ENCODE measurements around the gene AVL9. TPM values are rescaled to one million over a fixed set of nuclear protein-coding genes. Genes with fewer than 3 reads are reported as not detected.
"Not testable (repeated sequence)": the region's sequence is repeated elsewhere in the genome, so short reads cannot be mapped to it uniquely, and the experiment has no call there.

The AVL9 gene
- total RNA-seq, 2 experiments from 2014 or later: 29.6 to 38.0 TPM

DNA sequence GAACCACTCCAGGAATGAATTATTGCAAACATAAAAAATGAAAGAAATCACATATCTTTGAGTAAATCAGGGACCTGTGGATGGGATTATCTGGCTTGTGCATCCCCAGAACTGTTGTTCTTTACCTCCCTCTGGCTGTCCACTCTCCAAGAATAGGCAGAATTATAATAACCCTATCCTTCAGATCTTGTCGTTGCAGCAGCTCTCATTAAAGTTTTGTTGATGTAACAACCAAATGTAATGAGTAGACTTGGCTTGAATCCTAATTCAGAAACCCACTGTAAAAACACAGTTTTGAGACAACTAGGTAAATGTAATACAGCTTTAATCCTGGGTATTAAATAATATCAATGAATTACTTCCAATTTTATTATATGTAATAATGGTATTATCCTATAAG is 21.3 kb upstream of the AVL9 start:
- CTCF ChIA-PET: no interaction called here
- Mint-ChIP-seq H3K27me3 (ENCODE audit: low read depth) (peaks cover 1% of the 10 kb centered on the region), H3K27ac (no peak overlapping the region), H3K36me3 (ENCODE audit: low read depth) (no peaks in the 10 kb centered on the region), H3K4me3 (no peak overlapping the region), H3K9me3 (no peaks in the 10 kb centered on the region), H3K4me1 (ENCODE audit: low read depth) (no peaks in the 10 kb centered on the region)
- intact Hi-C loops (cut with micrococcal nuclease): no loop called here
- no peak for DNase-seq

DNA sequence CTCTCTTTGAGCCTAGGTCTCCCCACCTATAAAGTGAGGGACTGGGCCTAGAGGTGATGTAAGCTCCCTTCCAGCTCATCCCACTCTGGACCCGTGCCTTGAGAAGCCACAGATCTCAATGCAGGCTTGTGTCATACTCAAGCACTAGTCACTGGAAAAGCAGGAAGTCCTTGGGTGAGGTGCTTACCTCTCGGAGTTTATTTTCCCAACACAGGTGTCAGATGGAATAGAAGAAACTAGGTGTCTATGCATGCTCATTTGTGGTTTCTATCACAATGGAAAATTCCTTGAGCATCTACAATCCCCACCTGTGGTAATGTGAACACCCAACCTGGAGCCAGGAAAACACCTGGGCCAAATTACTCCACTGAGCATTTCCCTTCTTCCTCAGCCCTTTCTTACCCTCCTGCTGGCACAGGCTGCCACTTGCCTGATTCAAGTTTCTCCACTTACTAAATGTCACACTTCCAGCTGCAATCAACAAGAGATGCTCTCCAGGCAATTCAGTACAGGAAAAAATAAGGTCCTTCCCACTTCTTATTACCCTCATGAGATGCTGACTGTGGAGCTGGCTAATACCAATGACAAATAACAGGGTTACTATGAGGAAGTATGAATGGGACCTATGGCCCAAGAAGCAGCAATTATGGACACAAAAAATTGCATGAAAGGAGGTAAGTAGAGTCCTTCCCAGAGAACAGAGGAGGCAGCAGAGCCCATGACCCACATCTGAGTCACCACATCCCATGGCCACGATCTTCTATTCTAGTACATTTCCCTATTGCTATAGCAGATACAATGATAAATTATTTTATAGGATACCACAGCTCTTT is 18.3 kb upstream of the AVL9 start:
- CTCF ChIA-PET: interaction anchor here (0.6 to 1.1 kb wide), 2 partner anchors 266 to 289 kb away, joined by 3 to 7 read pairs; no protein-coding TSS in a partner anchor
- DNase-seq: no peak
- no peaks in the 10 kb centered on the region for H3K9me3 Mint-ChIP-seq
- no peak overlapping the region for H3K4me3 Mint-ChIP-seq
- H3K36me3 Mint-ChIP-seq (ENCODE audit: low read depth): no peaks in the 10 kb centered on the region
- peaks cover 6% of the 10 kb centered on the region for H3K4me1 Mint-ChIP-seq (ENCODE audit: low read depth)
- H3K27ac Mint-ChIP-seq: no peak overlapping the region
- H3K27me3 Mint-ChIP-seq (ENCODE audit: low read depth): peaks cover under 1% of the 10 kb centered on the region
- intact Hi-C loops (cut with micrococcal nuclease): no loop called here

- H3K4me1 Mint-ChIP-seq (ENCODE audit: low read depth): peaks cover 6% of the 10 kb centered on the region
- H3K27ac Mint-ChIP-seq: no peak overlapping the region
- intact Hi-C loops (cut with micrococcal nuclease): no loop called here
- no peaks in the 10 kb centered on the region for H3K27me3 Mint-ChIP-seq (ENCODE audit: low read depth)
- no peak overlapping the region for H3K4me3 Mint-ChIP-seq
- DNase-seq: no peak
- H3K9me3 Mint-ChIP-seq: no peaks in the 10 kb centered on the region
- H3K36me3 Mint-ChIP-seq (ENCODE audit: low read depth): no peaks in the 10 kb centered on the region
- CTCF ChIA-PET: interaction anchor here (0.6 to 1.1 kb wide), 2 partner anchors 267 to 289 kb away, joined by 3 to 7 read pairs; no protein-coding TSS in a partner anchor
Measured at GRCh38 chr7:32477649-32477980, 17.7 kb upstream of the AVL9 start.

DNA sequence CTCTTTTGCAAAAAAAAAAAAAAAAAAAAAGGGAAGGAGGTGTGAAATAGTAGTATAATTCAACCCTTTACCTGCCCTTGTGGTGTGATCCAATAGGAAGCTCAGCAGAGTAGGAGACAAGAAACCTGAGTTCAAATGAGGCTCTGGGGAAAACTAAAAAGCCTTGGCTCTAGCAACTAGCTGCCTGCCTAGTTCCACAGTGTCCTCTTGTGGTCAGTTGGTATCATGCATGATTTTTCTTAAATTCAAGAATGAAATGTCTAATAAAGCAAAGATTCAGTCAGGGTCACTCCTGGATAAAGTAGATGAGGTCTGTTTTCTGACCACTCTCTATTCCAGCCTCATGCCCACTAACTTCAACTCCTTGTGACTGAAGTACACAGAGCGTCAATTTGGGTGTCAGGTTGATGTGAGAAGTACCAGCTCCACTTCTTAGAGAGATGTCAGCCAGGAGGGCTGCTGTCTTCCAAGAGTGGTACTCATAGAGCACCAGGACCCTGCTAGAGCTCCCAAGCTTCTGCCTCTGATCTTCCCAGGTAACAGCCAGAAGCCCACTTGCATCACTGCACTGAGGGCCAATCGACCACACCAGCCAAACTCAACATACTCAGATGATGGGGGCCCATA is 15.6 kb upstream of the AVL9 start:
- peaks cover 6% of the 10 kb centered on the region for H3K4me1 Mint-ChIP-seq (ENCODE audit: low read depth)
- no peak overlapping the region for H3K27ac Mint-ChIP-seq
- DNase-seq: peak; percentile 58
- H3K9me3 Mint-ChIP-seq: no peaks in the 10 kb centered on the region
- CTCF ChIA-PET: interaction anchor here (0.6 to 2.0 kb wide), 9 partner anchors 10 to 1653 kb away, joined by 3 to 19 read pairs (median 3); partner anchors contain the start of gene LSM5
- intact Hi-C loops (cut with micrococcal nuclease): loop anchor here (1.0 to 2.0 kb wide), 3 partner anchors 133 to 735 kb away; no protein-coding TSS in a partner anchor
- H3K4me3 Mint-ChIP-seq: no peak overlapping the region
- H3K36me3 Mint-ChIP-seq (ENCODE audit: low read depth): no peaks in the 10 kb centered on the region
- H3K27me3 Mint-ChIP-seq (ENCODE audit: low read depth): no peaks in the 10 kb centered on the region

GRCh38 chr7:32481176-32481575 is 14.1 kb upstream of the AVL9 start:
- CTCF ChIA-PET: no interaction called here
- Mint-ChIP-seq H3K4me1 (ENCODE audit: low read depth) (peaks cover 6% of the 10 kb centered on the region), H3K27me3 (ENCODE audit: low read depth) (no peaks in the 10 kb centered on the region), H3K9me3 (no peaks in the 10 kb centered on the region), H3K36me3 (ENCODE audit: low read depth) (peaks cover 6% of the 10 kb centered on the region), H3K27ac (no peak overlapping the region), H3K4me3 (no peak overlapping the region)
- no peak for DNase-seq
- intact Hi-C loops (cut with micrococcal nuclease): no loop called here

GRCh38 chr7:32481921-32482320 is 13.4 kb upstream of the AVL9 start:
- intact Hi-C loops (cut with micrococcal nuclease): no loop called here
- Mint-ChIP-seq H3K27me3 (ENCODE audit: low read depth) (no peaks in the 10 kb centered on the region), H3K4me3 (no peak overlapping the region), H3K9me3 (no peaks in the 10 kb centered on the region), H3K4me1 (ENCODE audit: low read depth) (peaks cover 6% of the 10 kb centered on the region), H3K27ac (no peak overlapping the region), H3K36me3 (ENCODE audit: low read depth) (peaks cover 10% of the 10 kb centered on the region)
- no peak for DNase-seq
- CTCF ChIA-PET: no interaction called here

DNA sequence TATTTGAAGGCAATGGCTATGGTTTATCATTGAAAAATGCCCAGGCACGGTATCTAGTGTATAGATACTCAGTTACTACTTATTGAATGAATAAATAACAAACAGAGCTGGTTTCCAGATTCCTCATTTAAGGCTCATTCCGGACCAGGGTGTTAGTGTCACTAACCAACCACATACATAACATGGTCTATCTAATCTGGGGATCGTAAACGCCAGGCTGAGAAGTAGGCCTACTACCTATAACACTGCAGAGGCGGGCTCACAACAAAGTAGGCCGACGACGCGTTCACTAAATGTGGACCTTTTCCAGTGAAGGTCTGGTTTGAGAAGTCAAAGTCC is 5.5 kb upstream of the AVL9 start:
- H3K36me3 Mint-ChIP-seq (ENCODE audit: low read depth): peaks cover 17% of the 10 kb centered on the region
- peak overlapping the region; percentile 95 for H3K27ac Mint-ChIP-seq
- intact Hi-C loops (cut with micrococcal nuclease): loop anchor here (1.0 to 10.0 kb wide), 13 partner anchors 71 to 1985 kb away; partner anchors contain the start of genes BBS9, GARS1 and GGCT
- H3K9me3 Mint-ChIP-seq: no peaks in the 10 kb centered on the region
- H3K4me1 Mint-ChIP-seq (ENCODE audit: low read depth): peaks cover 27% of the 10 kb centered on the region
- H3K4me3 Mint-ChIP-seq: peak overlapping the region; percentile 86
- no peaks in the 10 kb centered on the region for H3K27me3 Mint-ChIP-seq (ENCODE audit: low read depth)
- CTCF ChIA-PET: interaction anchor here (1.0 kb wide), 1 partner anchor 10 kb away, joined by 7 read pairs; no protein-coding TSS in a partner anchor
- DNase-seq: no peak

GRCh38 chr7:32490127-32490796 is 5.0 kb upstream of the AVL9 start, which contains the start of gene LSM5:
Gene LSM5 (minus strand): TSS chr7:32490380. CDS start chr7:32490365, 15 bp downstream.
- Mint-ChIP-seq H3K4me3 (peak within 1 kb of the TSS; percentile 86), H3K4me1 (ENCODE audit: low read depth) (peaks cover 27% of the 10 kb centered on the region), H3K36me3 (ENCODE audit: low read depth) (peaks cover 16% of the 10 kb centered on the region), H3K9me3 (no peaks in the 10 kb centered on the region), H3K27ac (peak within 1 kb of the TSS; percentile 95), H3K27me3 (ENCODE audit: low read depth) (no peaks in the 10 kb centered on the region)
- intact Hi-C loops (cut with micrococcal nuclease): loop anchor here (1.0 to 10.0 kb wide), 13 partner anchors 71 to 1985 kb away; partner anchors contain the start of genes BBS9, GARS1 and GGCT
- CTCF ChIA-PET: interaction anchor here (1.0 to 1.5 kb wide), 2 partner anchors 11 to 16 kb away, joined by 4 to 7 read pairs; no protein-coding TSS in a partner anchor
- peak; percentile 94 for DNase-seq

- Mint-ChIP-seq H3K4me3 (peak overlapping the region; percentile 96), H3K9me3 (peaks cover 3% of the 10 kb centered on the region), H3K4me1 (ENCODE audit: low read depth) (peaks cover 34% of the 10 kb centered on the region), H3K27ac (peak overlapping the region; percentile 87), H3K36me3 (ENCODE audit: low read depth) (peaks cover 7% of the 10 kb centered on the region), H3K27me3 (ENCODE audit: low read depth) (no peaks in the 10 kb centered on the region)
- intact Hi-C loops (cut with micrococcal nuclease): loop anchor here (1.0 to 10.0 kb wide), 10 partner anchors 8 to 1990 kb away; partner anchors contain the start of genes BBS9, GARS1 and GGCT
- DNase-seq: no peak
- CTCF ChIA-PET: no interaction called here
Measured at GRCh38 chr7:32494946-32495297, 367 bp upstream of the AVL9 start.

DNA sequence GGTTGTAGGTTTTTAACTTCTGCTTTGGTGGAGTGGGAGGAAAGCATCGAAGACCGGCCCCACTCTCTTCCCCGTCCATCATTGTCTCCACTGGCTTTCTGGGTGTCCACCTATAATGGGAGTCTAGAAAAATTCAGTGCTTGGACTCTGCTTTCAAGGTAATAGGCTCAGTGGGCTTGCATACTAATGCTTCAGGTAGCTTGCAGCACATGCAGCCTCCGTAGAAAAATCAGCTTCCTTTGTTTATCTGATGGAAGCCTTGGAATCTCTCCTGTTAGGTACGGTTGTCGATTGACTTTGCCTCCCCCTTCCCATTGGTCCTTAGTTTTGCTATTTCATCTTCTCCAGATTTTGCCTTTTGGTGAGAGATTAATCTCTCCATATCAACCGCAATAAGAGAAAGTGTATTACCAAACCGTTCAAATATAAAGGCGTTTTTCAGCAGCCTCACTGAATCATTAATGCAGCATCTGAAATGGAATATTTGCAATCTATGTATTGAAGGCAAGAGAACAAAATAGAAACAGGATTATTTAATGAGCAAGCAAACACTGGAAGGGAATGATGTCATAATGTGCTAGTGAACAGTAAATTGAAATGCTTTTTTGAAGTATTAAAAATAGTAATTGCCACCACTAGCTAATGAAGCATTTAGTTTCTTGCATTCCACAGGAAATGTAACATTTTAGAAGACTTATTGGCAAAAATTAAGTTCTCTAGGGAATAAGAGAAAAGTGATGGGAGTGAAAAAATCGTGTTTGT is 944 bp downstream of the AVL9 start:
- H3K27ac Mint-ChIP-seq: peak overlapping the region; percentile 92

GRCh38 chr7:32499755-32500154 is 4.5 kb downstream of the AVL9 start:
- DNase-seq; CTCF ChIA-PET; H3K4me3 Mint-ChIP-seq; H3K9me3 Mint-ChIP-seq; H3K27me3 Mint-ChIP-seq (ENCODE audit: low read depth); H3K27ac Mint-ChIP-seq: not testable (repeated sequence)
- Mint-ChIP-seq H3K36me3 (ENCODE audit: low read depth) (peaks cover 13% of the 10 kb centered on the region), H3K4me1 (ENCODE audit: low read depth) (peaks cover 54% of the 10 kb centered on the region)
- intact Hi-C loops (cut with micrococcal nuclease): loop anchor here (10.0 kb wide), 1 partner anchor 1995 kb away; the partner anchor contains the start of gene GGCT

More for the DNA sequence above, 944 bp downstream of the AVL9 start:
- intact Hi-C loops (cut with micrococcal nuclease): loop anchor here (10.0 kb wide), 1 partner anchor 1991 kb away; the partner anchor contains the start of gene GGCT
- Mint-ChIP-seq H3K27me3 (ENCODE audit: low read depth) (no peaks in the 10 kb centered on the region), H3K9me3 (peaks cover 3% of the 10 kb centered on the region), H3K4me1 (ENCODE audit: low read depth) (peaks cover 40% of the 10 kb centered on the region), H3K4me3 (peak overlapping the region; percentile 96), H3K36me3 (ENCODE audit: low read depth) (peaks cover 9% of the 10 kb centered on the region)
- CTCF ChIA-PET: no interaction called here
- DNase-seq: no peak

Data from activated naive CD4-positive, alpha-beta T cell treated with anti-CD3 and anti-CD28 coated beads for 36 hours (primary cell).